Measurements from ENCODE around the gene HAPLN1.

Gene HAPLN1

DNA sequence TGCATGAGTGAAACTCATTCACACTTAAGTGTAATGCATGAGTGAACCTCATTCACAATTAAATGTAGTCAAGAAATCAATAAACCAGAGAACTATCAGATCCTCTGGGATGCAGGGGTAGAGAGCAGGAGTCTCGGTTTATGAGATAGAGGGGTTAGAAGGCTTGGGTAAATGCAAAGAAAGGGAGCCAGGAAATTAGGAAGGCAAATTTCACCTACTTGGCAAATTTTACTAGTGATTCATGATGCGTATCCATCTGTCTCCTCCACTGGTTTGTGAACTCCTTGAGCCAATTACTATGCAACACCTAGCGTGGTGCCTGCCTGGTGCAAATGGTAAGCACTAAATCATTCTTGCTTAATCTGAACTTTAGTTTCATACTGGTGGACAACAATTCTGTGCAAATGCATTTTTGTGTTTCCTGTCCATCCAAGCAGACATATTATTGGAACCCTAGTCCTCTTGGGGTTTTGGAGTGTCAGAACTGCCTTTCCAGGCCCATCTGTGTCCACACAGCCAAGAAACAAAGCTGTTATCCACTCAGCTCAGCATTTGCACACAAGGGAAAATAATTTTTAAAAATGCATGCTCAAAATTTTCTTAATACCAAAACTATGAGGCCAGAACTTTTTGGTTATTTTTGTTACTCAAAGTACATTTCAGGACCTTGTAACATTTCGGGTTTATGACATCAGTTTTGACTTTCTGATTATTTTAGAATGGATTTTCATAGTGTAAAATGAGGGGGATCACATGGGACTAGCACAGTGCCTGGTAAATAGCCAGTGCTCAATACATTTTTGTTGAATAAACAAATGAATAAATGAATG is 5.2 kb downstream of the HAPLN1 start:
- no peak for DNase-seq

GRCh38 chr5:83714810-83715209 is 5.8 kb downstream of the HAPLN1 start:
- no peak for DNase-seq

- no peak for DNase-seq
These were observed 8.6 kb downstream of the HAPLN1 start for GRCh38 chr5:83711982-83712601.

DNA sequence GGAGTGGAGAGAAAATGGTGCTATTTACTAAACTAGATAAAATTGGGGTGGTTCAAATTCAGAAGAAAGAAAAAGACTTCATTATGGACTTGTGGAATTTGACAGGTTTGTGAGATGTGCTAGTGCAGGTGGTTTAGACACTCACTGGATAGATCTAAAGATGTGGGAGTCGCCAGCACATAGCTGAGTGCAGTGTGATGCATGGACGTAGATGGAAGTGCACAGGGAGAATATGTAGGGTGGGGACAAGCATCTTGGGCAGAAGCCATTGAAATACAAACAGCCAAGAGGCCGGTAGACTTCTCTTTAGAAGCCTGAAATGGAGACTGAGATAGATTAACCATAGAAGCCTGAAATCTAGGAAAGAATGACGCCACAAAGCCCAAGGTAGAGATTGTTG is 10.7 kb downstream of the HAPLN1 start:
- DNase-seq, result no peak

- DNase-seq, result no peak
These were observed 12.5 kb downstream of the HAPLN1 start for GRCh38 chr5:83708170-83708569.

GRCh38 chr5:83703059-83703458 is 17.6 kb downstream of the HAPLN1 start:
- no peak for DNase-seq

GRCh38 chr5:83701886-83702285 is 18.8 kb downstream of the HAPLN1 start:
- DNase-seq, result no peak

- DNase-seq, result no peak
These were observed 30.8 kb downstream of the HAPLN1 start for GRCh38 chr5:83689881-83690280.

DNA sequence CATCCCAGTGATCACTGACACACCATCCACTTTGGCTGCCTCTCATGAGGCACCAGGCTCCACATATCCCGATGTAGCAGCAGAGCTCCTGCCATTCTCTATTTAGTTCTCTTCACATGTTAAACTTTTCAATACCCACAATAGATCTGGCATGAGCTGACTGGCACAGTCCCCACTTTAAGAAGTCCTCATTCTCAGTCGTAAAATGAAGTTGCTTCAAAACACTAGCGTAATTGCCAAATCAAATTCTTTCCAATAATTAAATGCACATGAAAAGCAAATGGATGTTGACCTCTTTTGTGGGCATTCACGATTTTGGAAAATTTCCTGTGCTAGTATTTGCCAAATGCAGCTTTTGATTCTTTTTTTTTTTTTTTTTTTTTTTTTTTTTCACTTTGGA is 32.4 kb downstream of the HAPLN1 start:
- no peak for DNase-seq

DNA sequence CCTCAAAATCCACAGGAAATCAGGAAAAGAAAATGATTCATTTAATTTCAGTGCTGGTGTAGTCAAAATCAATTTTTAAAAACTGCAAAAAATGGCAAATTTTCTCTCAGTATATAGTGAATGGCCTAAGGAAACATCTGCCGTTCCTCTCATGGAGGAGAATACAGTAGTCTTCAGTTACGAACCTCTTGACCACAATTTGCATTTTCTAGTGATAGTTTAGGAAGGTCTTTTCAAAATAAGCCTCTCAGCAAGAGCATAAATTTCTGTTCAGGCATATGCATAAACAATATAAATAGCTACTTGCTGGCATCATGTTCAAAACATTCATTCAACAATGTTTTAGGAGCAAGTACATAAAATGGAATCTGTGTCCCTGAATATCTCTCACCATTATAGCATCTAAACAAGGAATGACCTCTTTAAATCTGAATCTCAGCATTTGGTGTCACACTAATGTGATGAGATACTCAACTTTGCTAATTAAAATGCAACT is 33.5 kb downstream of the HAPLN1 start:
- DNase-seq, result no peak

DNA sequence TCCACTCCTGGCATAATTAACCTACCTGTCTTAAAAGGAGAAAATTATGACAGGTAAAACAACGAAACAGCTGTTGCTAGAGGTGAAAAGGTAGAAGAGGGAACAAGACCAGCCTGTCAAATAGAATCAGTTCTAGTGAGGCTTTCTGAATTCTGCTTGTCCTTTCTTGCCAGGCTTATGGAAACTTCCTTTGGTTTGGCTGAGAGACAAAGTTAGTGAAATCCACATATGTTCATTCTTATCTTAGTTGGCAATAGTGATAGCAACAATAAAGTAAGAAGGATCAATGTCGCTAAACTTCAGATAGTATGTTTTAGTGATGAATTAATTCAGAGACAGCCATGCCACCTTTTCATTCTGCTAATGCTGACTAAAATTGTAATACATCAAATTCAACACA is 34.4 kb downstream of the HAPLN1 start:
- DNase-seq, result no peak

DNA sequence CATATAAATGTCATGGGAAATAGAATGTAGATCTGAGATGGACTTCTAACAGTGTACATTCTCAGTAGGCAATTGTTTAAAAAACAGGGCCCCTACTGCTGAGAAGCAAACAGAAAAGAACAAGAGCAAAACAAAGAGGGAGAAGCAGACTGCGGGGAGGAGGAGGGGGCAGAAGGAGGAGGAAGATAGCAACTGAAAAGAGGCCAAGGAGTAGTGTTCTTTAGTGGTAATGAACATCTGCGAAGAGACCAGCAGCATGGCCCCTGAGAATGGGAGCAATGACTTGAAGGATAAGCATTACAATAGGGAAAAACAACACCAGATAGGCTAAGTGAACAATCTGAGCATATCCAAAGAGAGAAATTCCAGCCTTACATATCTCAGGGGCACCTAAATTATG is 36.8 kb downstream of the HAPLN1 start:
- DNase-seq, result no peak

DNA sequence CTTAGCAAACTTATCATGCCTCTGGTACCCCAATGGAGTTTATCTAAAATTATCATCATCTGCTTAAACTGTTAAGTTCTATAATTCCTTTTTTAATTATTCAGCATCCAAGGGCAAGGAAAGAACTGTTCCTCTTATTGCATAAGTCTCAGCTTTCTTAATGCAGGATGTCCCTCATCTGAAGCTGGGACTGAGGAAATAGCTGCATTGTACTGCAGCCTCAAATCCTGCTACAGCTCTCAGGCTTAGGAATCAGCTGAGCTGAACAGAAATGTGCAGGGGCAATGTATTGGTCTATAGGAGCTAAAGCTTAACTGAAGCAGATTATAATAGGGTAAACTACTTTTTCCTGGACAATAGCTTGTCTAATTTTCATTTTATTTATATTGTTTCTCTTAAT is 48.0 kb downstream of the HAPLN1 start:
- DNase-seq, result no peak

DNA sequence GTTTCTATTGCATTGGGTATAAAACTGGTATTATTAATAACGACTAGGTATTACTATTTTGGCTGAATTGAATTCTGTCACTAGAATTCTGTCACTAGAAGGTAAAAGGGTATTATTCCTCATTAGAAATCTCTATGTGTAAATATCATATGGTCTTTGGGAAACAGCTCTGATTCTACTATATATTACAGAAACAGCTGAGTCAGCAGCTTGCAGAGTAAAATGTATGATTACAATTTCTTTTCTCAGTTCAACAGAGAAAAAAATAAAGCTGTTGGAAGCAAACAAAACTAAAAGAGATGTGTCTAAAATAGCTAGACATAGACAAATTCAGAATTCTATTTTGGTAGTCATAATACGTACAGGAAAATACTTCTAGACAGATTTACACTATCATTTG is 48.5 kb downstream of the HAPLN1 start:
- DNase-seq, result no peak

DNA sequence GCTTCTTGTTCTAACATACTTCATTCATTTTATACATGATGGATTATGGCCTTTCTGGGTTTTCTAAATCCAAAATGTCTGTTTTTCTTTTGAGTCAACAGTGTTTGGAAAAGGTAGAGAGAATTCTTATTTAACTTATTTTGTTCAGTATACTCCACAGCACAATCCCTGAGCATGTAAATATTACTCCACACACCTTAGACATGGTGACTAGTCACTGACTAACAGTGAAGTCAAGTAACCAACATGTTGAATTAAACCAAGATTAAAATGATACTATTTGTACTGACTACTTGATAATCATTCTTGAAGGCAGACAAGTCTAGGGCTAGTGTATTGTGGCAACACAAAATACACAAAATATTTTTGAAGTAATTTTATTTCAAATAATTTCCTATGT is 55.0 kb downstream of the HAPLN1 start:
- DNase-seq, result no peak

- DNase-seq, result no peak
These were observed 58.1 kb downstream of the HAPLN1 start for GRCh38 chr5:83662558-83662957.

DNA sequence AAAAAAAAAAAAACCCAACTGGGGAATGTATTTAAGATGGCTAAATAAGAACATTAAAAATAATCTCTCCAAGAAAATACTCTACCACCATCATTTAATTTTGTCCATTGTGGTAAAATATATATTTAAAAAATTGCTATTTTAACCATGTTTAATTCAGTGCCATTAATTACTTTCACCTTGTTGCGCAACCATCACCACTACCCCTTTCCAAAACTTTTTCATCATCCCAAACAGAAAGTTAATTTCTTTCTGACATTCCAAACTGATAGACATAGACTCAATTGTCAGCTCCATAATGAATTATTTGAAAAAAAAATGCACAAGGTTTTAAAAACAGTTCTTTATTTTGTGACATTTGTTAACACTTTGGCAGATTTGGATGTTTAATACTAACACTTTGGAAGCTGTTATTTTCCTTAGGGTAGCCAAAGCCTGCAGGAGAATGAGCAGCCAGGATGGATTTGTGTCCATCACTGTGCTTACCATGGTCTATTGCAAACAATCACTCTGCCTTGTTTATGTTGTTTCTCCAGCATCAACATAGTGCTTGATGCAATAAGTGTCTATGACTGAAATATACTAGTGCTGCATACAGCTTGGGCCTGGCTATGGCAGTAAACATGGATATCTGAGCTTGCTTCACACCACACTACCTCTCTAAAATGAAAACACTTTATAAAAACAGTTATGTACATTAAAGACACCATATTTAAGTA is 62.7 kb downstream of the HAPLN1 start:
- DNase-seq, result no peak

DNA sequence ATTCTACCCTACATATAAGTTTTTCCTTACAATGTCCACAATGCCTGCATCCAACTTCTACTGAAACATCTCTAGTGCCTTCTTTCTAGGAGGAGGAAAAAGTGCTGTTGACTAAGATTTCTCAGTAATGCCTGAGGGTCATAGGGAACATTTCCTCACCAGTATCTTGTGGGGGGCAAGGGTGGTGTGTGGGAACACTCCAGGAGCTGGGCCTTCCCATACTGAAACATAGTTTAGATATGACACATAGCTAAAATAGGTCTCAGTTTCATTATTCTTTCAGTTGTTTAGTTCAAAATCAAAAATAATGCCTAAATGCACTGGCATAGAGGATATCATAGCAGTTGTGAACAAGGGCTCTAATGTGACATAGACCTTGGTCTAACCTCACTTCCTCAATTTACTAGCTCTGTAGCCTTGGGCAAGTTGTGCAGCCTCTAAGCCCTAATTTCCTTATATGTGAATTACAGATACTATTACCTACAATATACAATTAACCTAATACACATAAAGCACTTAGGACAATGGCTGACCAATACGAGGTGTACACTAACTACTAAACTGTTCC is 66.1 kb downstream of the HAPLN1 start:
- DNase-seq, result no peak

DNA sequence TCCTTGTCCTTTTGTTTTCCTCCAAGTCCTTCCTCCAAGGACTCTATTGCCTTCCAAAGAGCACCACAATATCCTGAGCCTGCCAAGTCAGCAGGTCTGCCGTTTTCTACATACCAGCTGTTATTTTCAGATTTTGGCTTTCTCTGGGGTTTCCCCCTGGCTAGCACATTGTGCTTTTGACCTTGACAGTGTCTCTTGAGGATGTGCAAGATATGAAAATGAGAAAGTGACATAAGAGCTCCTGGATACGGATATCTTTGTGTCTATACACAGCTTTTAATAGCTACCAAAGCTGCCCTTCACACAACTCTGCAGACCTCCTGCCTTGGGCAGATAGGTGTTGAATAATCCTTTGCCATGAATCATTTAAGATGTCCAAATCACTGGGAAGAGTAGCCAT is 67.0 kb downstream of the HAPLN1 start:
- no peak for DNase-seq

- no peak for DNase-seq
These were observed 74.7 kb downstream of the HAPLN1 start for GRCh38 chr5:83645936-83646335.

- no peak for DNase-seq
These were observed 76.4 kb downstream of the HAPLN1 start for GRCh38 chr5:83644301-83644700.

GRCh38 chr5:83641946-83642345 is 78.7 kb downstream of the HAPLN1 start:
- no peak for DNase-seq

GRCh38 chr5:83639911-83640310 is 80.7 kb downstream of the HAPLN1 start:
- DNase-seq, result no peak

GRCh38 chr5:83636156-83636555 is 84.5 kb downstream of the HAPLN1 start:
- no peak for DNase-seq
